KBM-7 (cell line): Measurements from ENCODE around the gene IL20.
"Not testable (repeated sequence)": the region's sequence is repeated elsewhere in the genome, so short reads cannot be mapped to it uniquely, and the experiment has no call there.

Experiments
- DNase-seq: peaks from one replicate; pipeline ENCODE4 v3.0.0-alpha.2; 2015
- in situ Hi-C: fragments of 300-500 bp; cut with MboI; formaldehyde crosslinking; loops from 2 replicates; pipeline ENCODE4 v1.14.3; 2020; ENCODE audit warnings: low sequenced_read_pairs, low pct_unique_long_range_greater_than_20kb, mixed read lengths

Gene IL20

GRCh38 chr1:206839857-206840256 lies 25.6 kb upstream of the IL20 start:
- in situ Hi-C loops, result no loop called here
- no peak for DNase-seq

- no peak for DNase-seq
- in situ Hi-C loops, result no loop called here
These were observed 23.7 kb upstream of the IL20 start for GRCh38 chr1:206841609-206842323.

- in situ Hi-C loops, result no loop called here
- DNase-seq, result no peak
These were observed 22.6 kb upstream of the IL20 start for GRCh38 chr1:206842854-206843253.

GRCh38 chr1:206843626-206844025 lies 21.8 kb upstream of the IL20 start:
- in situ Hi-C loops, result no loop called here
- no peak for DNase-seq

- no peak for DNase-seq
- in situ Hi-C loops, result no loop called here
These were observed 18.9 kb upstream of the IL20 start for GRCh38 chr1:206846487-206846886.

- in situ Hi-C loops, result no loop called here
- no peak for DNase-seq
These were observed 18.0 kb upstream of the IL20 start for GRCh38 chr1:206847337-206847834.

- DNase-seq, result no peak
- in situ Hi-C loops, result no loop called here
These were observed 17.5 kb upstream of the IL20 start for GRCh38 chr1:206847946-206848345.

GRCh38 chr1:206850401-206850800 lies 15.0 kb upstream of the IL20 start:
- in situ Hi-C loops, result no loop called here
- no peak for DNase-seq

- in situ Hi-C loops, result no loop called here
- DNase-seq, result no peak
These were observed 13.9 kb upstream of the IL20 start for GRCh38 chr1:206851341-206852010.

GRCh38 chr1:206852662-206853061 lies 12.8 kb upstream of the IL20 start:
- DNase-seq, in situ Hi-C loops: not testable (repeated sequence)

GRCh38 chr1:206853696-206854095 lies 11.7 kb upstream of the IL20 start:
- DNase-seq, in situ Hi-C loops: not testable (repeated sequence)

GRCh38 chr1:206854401-206855129 lies 10.9 kb upstream of the IL20 start:
- in situ Hi-C loops, result no loop called here
- no peak for DNase-seq

GRCh38 chr1:206855859-206856258 lies 9.6 kb upstream of the IL20 start:
- no peak for DNase-seq
- in situ Hi-C loops, result no loop called here

GRCh38 chr1:206856674-206857464 lies 8.6 kb upstream of the IL20 start:
- in situ Hi-C loops, result no loop called here
- no peak for DNase-seq

GRCh38 chr1:206859082-206859521 lies 6.3 kb upstream of the IL20 start:
- in situ Hi-C loops, result no loop called here

GRCh38 chr1:206860165-206860564 lies 5.3 kb upstream of the IL20 start:
- no peak for DNase-seq
- in situ Hi-C loops, result no loop called here

More at GRCh38 chr1:206859082-206859521, 6.3 kb upstream of the IL20 start:
- DNase-seq, result no peak

GRCh38 chr1:206863266-206863665 lies 2.2 kb upstream of the IL20 start:
- no peak for DNase-seq
- in situ Hi-C loops, result no loop called here

- in situ Hi-C loops, result no loop called here
- no peak for DNase-seq
These were observed 639 bp downstream of the IL20 start for GRCh38 chr1:206866062-206866461.

- in situ Hi-C loops, result no loop called here
These were observed 1.8 kb downstream of the IL20 start for GRCh38 chr1:206867239-206867638.

More at GRCh38 chr1:206867239-206867638, 1.8 kb downstream of the IL20 start:
- no peak for DNase-seq
